Panc1 (cell line): ENCODE results near the gene MAP4K2.

Experiments used
- CTCF ChIP-seq: fragments of 450-650 bp; IDR thresholded peaks from 2 replicates; pipeline ENCODE4 v1.5.1; 2017; ENCODE audit warnings: mild to moderate bottlenecking
- REST ChIP-seq, 2 experiments: IDR thresholded peaks; 2 replicates each; pipeline ENCODE4 v1.6.1; 2011 to 2012; ENCODE audit warnings: low read depth in 2 of 2, control low read depth in 1 of 2, low read length in 1 of 2, mild to moderate bottlenecking in 1 of 2, moderate library complexity in 1 of 2; ENCODE audit not compliant: insufficient read depth in 1 of 2

GRCh38 chr11:64838600-64839334, 35.8 kb upstream of the MAP4K2 start:
- TF ChIP-seq CTCF (no peak), REST (IDR thresholded peaks at IDR 0.05; ENCODE audit: insufficient read depth in 1 of 2, low read depth in 2 of 2, low read length in 1 of 2) (no peak)
